Panc1 (cell line): ENCODE measurements around the gene HOXC6.

Experiments
- POLR2AphosphoS5 ChIP-seq: IDR thresholded peaks from 2 replicates; pipeline ENCODE4 v1.6.1; 2012; ENCODE audit warnings: mild to moderate bottlenecking, low read depth, low read length, moderate library complexity
- TCF7L2 ChIP-seq: IDR thresholded peaks from 2 replicates; pipeline ENCODE4 v1.6.1; 2011; ENCODE audit warnings: mild to moderate bottlenecking, low read depth, low read length, inconsistent platforms
- TF ChIP-seq, protein P1 (sequence below): fragments of 450-650 bp; IDR thresholded peaks from 2 replicates; pipeline ENCODE4 v1.5.1; 2017; ENCODE audit warnings: mild to moderate bottlenecking

DNA sequence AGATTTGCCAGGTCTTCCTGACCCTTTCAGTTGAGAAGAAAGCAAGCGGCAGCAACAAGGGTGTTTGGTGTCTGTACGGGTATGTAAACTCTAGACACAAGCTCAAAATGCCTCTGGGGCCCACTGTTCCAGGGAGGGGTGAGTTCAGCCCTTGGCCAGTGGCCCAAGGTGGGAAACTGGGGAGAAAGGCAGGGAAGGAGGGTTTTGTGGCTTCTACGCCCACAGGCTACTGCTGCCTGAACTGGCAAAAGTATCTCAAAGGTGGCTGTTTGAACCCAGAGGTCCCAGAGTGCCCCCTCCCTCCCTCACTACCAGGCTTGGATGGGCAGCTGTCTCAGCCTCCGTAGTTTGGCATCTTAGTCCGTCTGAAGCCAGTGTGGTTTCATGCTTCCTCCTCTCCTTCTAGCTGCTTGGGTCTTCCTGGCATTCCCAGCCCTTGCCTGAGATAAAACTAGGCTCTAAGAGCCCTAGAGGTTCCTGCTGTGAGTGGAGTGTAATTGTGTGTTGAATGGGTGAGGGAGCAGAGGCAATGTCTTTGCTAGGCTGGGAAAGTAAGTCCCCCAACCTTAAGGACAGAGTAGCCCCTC lies 10.1 kb downstream of the HOXC6 start:
- TF ChIP-seq, protein P1, sequence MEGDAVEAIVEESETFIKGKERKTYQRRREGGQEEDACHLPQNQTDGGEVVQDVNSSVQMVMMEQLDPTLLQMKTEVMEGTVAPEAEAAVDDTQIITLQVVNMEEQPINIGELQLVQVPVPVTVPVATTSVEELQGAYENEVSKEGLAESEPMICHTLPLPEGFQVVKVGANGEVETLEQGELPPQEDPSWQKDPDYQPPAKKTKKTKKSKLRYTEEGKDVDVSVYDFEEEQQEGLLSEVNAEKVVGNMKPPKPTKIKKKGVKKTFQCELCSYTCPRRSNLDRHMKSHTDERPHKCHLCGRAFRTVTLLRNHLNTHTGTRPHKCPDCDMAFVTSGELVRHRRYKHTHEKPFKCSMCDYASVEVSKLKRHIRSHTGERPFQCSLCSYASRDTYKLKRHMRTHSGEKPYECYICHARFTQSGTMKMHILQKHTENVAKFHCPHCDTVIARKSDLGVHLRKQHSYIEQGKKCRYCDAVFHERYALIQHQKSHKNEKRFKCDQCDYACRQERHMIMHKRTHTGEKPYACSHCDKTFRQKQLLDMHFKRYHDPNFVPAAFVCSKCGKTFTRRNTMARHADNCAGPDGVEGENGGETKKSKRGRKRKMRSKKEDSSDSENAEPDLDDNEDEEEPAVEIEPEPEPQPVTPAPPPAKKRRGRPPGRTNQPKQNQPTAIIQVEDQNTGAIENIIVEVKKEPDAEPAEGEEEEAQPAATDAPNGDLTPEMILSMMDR = no peak
- TF ChIP-seq TCF7L2 (no peak), POLR2AphosphoS5 (no peak; the same call in 1 of the 2 replicates)
